ENCODE data around the gene SURF4.

The SURF4 gene

GRCh38 chr9:133366435-133366834, 9.4 kb downstream of the SURF4 start:
- no peak for DNase-seq (ENCODE audit: extremely low read depth, low read depth)
- TF ChIP-seq CTCF (IDR thresholded peaks at IDR 0.05; ENCODE audit: low read depth, low read length) = no peak

GRCh38 chr9:133362359-133363044, 13.4 kb downstream of the SURF4 start:
- no peak for TF ChIP-seq CTCF (IDR thresholded peaks at IDR 0.05; ENCODE audit: low read depth, low read length)
- no peak for DNase-seq (ENCODE audit: extremely low read depth, low read depth)

GRCh38 chr9:133361507-133362092, 14.3 kb downstream of the SURF4 start:
- no peak for TF ChIP-seq CTCF (IDR thresholded peaks at IDR 0.05; ENCODE audit: low read depth, low read length)
- no peak for DNase-seq (ENCODE audit: extremely low read depth, low read depth)

GRCh38 chr9:133360400-133361393, 15.2 kb downstream of the SURF4 start:
- DNase-seq (ENCODE audit: extremely low read depth, low read depth) = no peak
- no peak for TF ChIP-seq CTCF (IDR thresholded peaks at IDR 0.05; ENCODE audit: low read depth, low read length)

- TF ChIP-seq CTCF (IDR thresholded peaks at IDR 0.05; ENCODE audit: low read depth, low read length) = peak; percentile 33
- DNase-seq (ENCODE audit: extremely low read depth, low read depth) = no peak
These were observed 16.3 kb downstream of the SURF4 start for GRCh38 chr9:133359399-133360175.

GRCh38 chr9:133357656-133358055, 18.2 kb downstream of the SURF4 start:
- no peak for TF ChIP-seq CTCF (IDR thresholded peaks at IDR 0.05; ENCODE audit: low read depth, low read length)
- DNase-seq (ENCODE audit: extremely low read depth, low read depth) = no peak

Data from AG09319 (cell line).